Muscle layer of duodenum (tissue), 2 donors: ENCODE results near the gene SLC17A8.
"Not testable (repeated sequence)": the region's sequence is repeated elsewhere in the genome, so short reads cannot be mapped to it uniquely, and the experiment has no call there.

Source experiments
- H3K27ac ChIP-seq: one replicate; pipeline ENCODE4 v1.7.0; 2013; ENCODE audit warnings: mild to moderate bottlenecking, low read length
- H3K27me3 ChIP-seq: one replicate; pipeline ENCODE4 v1.7.0; 2013; ENCODE audit warnings: low read depth, mild to moderate bottlenecking, control low read depth, low read length
- H3K36me3 ChIP-seq, 2 donors: one replicate each; pipeline ENCODE4 v1.7.0; 2013; ENCODE audit warnings: low read length in 2 of 2, control low read depth in 1 of 2, mild to moderate bottlenecking in 1 of 2; ENCODE audit not compliant: insufficient read depth in 2 of 2, control insufficient read depth in 1 of 2
- H3K4me1 ChIP-seq, 2 donors: one replicate each; pipeline ENCODE4 v1.7.0; 2013; ENCODE audit warnings: low read length in 2 of 2, mild to moderate bottlenecking in 2 of 2, control low read depth in 1 of 2, moderate library complexity in 1 of 2; ENCODE audit not compliant: insufficient read depth in 2 of 2, control insufficient read depth in 1 of 2
- H3K4me3 ChIP-seq, 2 donors: one replicate each; pipeline ENCODE4 v1.7.0; 2013; ENCODE audit warnings: low read length in 2 of 2, low read depth in 1 of 2, mild to moderate bottlenecking in 1 of 2
- H3K9me3 ChIP-seq, 2 donors: one replicate each; pipeline ENCODE4 v1.7.0; 2013; ENCODE audit warnings: low read length in 2 of 2, control low read depth in 1 of 2, mild to moderate bottlenecking in 1 of 2; ENCODE audit not compliant: control insufficient read depth in 1 of 2
- donor health status: healthy.

SLC17A8 gene

DNA sequence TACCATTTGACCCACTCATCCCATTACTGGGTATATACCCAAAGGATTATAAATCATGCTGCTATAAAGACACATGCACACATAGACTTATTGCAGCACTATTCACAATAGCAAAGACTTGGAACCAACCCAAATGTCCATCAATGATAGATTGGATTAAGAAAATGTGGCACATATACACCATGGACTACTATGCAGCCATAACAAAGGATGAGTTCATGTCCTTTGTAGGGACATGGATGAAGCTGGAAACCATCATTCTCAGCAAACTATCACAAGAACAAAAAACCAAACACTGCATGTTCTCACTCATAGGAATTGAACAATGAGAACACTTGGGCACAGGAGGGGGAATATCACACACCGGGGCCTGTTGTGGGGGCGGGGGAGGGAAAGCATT, 14.0 kb upstream of the SLC17A8 start:
- not testable (repeated sequence) for H3K4me1 ChIP-seq, H3K4me3 ChIP-seq, H3K27ac ChIP-seq, H3K9me3 ChIP-seq, H3K27me3 ChIP-seq
- H3K36me3 ChIP-seq, result peaks cover 10 to 20% of the 10 kb centered on the region in 2 donors

DNA sequence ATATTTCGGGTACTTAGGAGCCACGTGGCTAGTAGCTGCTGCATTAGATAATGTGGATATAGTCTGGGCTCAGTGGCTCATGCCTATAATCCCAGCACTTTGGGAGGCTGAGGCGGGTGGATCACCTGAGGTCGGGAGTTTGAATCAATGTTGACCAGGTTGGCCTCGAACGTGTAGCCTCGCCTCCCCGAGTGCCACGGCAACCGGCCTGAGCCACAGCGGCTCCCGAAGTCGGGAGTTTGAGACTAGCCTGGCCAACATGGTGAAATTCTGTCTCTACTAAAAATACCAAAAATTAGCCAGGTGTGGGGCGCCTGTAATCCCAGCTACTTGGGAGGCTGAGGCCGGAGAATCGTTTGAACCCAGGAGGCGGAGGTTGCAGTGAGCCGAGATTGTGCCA, 12.5 kb upstream of the SLC17A8 start:
- peaks cover 6 to 10% of the 10 kb centered on the region in 2 donors for H3K36me3 ChIP-seq
- H3K27me3 ChIP-seq, H3K4me3 ChIP-seq, H3K4me1 ChIP-seq, H3K9me3 ChIP-seq, H3K27ac ChIP-seq: not testable (repeated sequence)

DNA sequence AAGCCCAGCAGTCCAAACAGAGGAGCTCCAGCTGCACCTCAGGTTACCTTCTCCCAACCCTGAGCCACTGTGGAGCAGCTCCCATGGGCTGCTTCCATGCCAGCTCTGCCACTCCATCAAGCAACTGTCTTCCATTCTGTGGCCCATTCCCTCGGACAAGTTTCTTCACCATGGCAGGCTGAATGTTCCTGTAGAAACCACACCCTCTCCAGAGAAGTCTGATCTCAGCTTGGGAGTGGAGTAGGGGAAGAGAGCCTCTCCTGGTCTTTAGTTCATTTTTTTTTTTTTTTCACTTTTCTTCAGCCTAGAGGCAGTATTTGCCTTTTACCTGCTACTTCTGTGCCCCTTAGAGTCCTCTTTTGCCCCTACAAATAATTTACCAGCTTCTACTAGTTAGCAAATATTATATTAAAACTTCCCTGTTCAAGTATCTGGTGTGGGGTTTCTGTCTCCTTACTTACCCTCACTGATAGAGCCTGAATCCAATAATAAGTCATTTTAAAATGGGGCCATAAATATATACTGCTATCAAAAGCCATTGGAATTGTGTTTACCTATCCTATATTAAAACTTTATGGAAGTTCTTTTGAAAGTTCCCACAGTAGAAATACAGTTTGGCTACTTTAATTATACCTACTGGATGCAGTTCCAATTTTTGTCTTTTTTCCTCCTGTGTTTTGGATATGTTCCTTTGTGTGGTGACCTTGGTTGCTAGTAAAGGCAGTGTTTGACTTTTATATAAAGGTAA, 11.7 kb upstream of the SLC17A8 start:
- H3K9me3 ChIP-seq, result no peaks in the 10 kb centered on the region
- H3K27me3 ChIP-seq, result no peaks in the 10 kb centered on the region
- no peak overlapping the region for H3K27ac ChIP-seq
- H3K36me3 ChIP-seq, result peaks cover 5 to 6% of the 10 kb centered on the region in 2 donors
- no peak overlapping the region for H3K4me3 ChIP-seq
- no peaks in the 10 kb centered on the region for H3K4me1 ChIP-seq

DNA sequence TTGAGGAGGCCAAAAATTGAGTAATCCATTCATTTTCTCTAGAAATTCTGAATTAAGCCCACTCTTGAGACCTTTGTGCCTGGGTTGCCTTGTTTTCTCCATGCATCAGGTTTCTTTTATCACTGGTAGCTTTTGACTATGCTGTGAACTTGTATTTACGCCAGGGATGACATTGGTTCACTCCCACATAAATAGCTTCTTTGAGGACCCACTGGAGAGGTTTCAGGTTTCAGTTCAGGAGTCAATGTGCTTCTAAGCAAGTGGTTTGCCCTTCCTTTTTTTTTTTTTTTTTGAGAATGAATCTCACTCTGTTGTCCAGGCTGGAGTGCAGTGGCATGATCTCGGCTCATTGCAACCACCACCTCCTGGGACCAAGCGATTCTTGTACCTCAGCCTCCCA, 10.2 kb upstream of the SLC17A8 start:
- H3K27ac ChIP-seq, result no peak overlapping the region
- no peaks in the 10 kb centered on the region for H3K4me1 ChIP-seq
- H3K36me3 ChIP-seq, result peaks cover 5 to 6% of the 10 kb centered on the region in 2 donors
- no peaks in the 10 kb centered on the region for H3K9me3 ChIP-seq
- no peak overlapping the region for H3K4me3 ChIP-seq
- H3K27me3 ChIP-seq, result no peaks in the 10 kb centered on the region

DNA sequence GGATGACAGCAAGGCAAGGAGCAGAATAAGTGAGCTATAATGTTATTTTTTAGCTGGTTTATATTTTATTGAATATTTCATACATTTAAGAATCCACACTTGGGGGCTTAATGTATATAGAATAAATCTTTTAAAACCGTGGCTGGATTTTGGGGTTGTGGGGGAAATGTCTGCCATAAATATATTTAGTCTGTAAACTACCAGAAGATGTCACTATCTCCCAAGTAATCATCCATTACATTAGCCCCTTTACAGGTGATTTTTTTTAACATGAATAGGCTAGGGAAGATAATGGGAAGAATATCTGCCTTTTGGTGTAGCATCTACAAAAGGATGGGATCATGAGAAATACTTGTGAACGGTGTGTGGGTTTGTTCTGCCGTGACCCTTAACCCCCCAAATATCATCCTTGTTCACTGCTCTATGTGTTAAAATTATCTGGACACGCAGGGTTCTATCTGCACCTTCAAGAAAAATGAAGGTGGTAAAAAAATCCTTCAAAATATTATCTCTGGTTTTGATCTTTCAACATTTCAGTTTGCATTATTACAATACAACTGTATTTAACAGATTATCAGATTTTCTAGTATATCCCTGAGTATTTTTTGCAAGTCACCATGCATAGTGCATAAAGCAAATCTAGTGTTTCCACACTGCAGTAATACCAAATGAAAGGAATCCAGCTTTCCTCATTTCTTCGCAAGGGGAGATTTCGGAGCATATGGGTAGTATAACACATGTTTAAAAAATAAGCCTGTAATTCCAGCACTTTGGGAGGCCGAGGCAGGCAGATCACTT, 8.0 kb upstream of the SLC17A8 start:
- Histone ChIP-seq H3K36me3 (no peaks in the 10 kb centered on the region), H3K27me3 (no peaks in the 10 kb centered on the region), H3K4me3 (no peak overlapping the region), H3K27ac (no peak overlapping the region), H3K9me3 (no peaks in the 10 kb centered on the region), H3K4me1 (no peaks in the 10 kb centered on the region)

DNA sequence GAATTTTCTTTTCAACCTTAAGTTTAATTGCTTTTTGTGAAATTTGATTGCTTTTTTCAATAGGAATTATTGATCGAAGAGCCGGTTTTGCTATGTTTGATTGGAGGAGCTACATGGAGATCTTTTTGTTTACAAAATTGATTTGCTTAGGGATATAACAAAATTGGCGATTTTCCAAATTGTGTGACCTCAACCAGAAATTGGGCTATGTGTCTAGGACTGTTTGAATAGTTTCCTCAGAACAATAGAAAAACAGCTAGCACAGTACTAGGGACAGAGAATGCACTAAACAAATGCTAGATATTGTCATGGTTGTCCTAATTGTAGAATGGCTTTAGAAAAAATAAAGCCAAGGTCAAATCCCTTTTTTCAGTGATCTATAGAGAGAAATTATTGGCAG, 2.4 kb downstream of the SLC17A8 start:
- Histone ChIP-seq H3K4me3 (no peak overlapping the region), H3K27ac (no peak overlapping the region), H3K36me3 (no peaks in the 10 kb centered on the region), H3K9me3 (no peaks in the 10 kb centered on the region), H3K4me1 (no peaks in the 10 kb centered on the region), H3K27me3 (no peaks in the 10 kb centered on the region)

DNA sequence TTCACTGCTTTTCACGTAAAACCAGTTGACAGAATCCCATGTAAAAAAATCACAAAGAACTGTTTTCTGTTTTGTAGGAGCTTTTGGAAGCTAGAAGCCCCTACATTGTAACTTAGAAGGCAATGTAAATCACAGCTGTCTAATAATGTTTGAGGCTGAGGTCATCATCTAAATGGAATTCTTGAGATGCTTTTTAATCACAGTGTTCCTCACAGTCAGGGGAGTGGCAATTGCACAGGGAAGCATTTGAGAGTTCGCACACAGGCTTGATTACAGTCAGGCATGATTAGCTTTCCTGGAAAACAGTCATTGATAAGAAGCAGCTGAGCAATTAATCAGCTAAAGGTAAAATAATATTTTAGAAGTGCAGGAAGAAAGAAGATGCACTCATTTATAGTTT, 2.9 kb downstream of the SLC17A8 start:
- Histone ChIP-seq H3K4me3 (no peak overlapping the region), H3K36me3 (no peaks in the 10 kb centered on the region), H3K27me3 (no peaks in the 10 kb centered on the region), H3K9me3 (no peaks in the 10 kb centered on the region), H3K27ac (no peak overlapping the region), H3K4me1 (no peaks in the 10 kb centered on the region)

DNA sequence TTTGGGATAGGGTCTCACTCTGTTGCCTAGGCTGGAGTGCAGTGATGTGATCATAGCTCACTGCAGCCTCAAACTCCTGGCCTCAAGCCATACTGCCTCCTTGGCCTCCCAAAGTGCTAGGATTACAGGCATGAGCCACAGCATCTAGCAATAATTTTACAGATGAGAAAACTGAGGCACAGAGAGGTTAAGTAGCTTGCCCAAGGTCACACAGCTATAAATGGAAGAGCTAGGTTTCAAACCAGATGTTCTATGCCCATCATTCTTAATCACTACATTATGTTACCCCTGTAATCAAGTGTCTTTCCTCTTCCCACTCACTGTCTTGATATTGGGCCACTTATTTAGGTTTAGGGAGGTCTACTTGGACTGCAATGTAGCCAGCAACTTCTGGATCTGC, 3.6 kb downstream of the SLC17A8 start:
- Histone ChIP-seq H3K9me3 (no peaks in the 10 kb centered on the region), H3K27ac (no peak overlapping the region), H3K4me1 (no peaks in the 10 kb centered on the region), H3K27me3 (no peaks in the 10 kb centered on the region), H3K36me3 (no peaks in the 10 kb centered on the region), H3K4me3 (no peak overlapping the region)

DNA sequence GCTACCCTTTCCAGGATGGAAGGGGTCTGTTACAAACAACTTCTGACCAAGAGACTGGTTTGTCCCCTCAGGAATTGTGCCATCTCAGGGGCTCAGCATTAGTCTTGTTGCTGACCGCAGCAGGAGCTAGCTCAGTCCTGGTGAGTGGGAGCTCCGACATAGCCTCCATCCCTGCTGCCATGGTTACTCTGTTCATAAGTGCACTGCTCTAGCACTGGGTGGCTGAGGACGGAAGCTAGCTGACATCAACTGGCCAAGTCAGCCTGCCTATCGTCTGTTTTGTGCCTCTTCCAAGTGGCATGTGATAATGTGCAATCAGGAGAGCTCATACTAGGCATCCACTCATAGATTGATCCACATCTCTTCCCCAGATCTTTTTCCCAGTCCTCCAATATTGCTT, 7.5 kb downstream of the SLC17A8 start:
- H3K36me3 ChIP-seq, result no peaks in the 10 kb centered on the region
- no peaks in the 10 kb centered on the region for H3K4me1 ChIP-seq
- no peak overlapping the region for H3K27ac ChIP-seq
- no peaks in the 10 kb centered on the region for H3K9me3 ChIP-seq
- no peak overlapping the region for H3K4me3 ChIP-seq
- H3K27me3 ChIP-seq, result no peaks in the 10 kb centered on the region

DNA sequence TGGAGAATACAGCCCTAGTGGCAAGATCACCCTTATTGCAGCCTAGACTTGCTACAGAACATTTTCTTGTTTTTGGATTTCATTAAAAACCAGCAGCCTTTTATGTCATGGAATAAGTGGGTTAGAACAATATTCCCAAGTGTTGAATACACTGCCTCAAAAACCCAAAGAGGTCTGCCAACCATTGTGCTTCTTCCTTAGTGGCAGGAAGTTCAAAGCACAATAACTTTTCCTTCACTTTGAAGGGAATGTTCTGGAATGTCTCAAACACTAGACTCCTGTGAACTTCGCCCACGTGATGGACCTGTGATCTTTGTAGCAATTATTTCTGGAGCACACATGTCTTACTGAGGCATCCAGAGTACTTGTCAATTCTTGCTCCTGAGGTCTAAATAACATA, 8.5 kb downstream of the SLC17A8 start:
- Histone ChIP-seq H3K36me3 (no peaks in the 10 kb centered on the region), H3K4me3 (no peak overlapping the region), H3K9me3 (no peaks in the 10 kb centered on the region), H3K4me1 (no peaks in the 10 kb centered on the region), H3K27me3 (no peaks in the 10 kb centered on the region), H3K27ac (no peak overlapping the region)

DNA sequence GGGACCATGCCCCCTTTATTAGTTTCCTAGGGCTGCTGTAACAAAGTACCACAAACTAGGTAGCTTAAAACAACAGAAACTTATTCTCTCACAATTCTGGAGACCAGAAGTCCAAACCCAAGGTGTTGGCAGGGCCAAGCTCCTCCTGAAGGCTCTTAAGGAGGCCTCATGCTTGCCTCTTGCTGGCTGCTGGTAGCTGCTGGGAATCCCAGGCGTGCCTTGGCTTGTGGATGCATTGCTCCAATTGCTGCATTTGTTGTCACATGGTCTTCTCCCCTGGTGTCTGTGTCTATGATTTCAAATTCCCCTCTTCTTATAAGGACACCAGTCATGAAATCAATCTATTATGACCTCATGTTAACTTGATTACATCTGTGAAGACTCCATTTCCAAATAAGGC, 11.2 kb downstream of the SLC17A8 start:
- Histone ChIP-seq H3K4me1 (no peaks in the 10 kb centered on the region), H3K4me3 (no peak overlapping the region)

More for the DNA sequence above, 11.2 kb downstream of the SLC17A8 start:
- no peaks in the 10 kb centered on the region for H3K27me3 ChIP-seq
- H3K36me3 ChIP-seq, result no peaks in the 10 kb centered on the region
- H3K27ac ChIP-seq, result no peak overlapping the region
- no peaks in the 10 kb centered on the region for H3K9me3 ChIP-seq
